ENCODE data around the gene EXO1.
A peak's percentile ranks its signal among the peaks of the same experiment; 100 is the strongest.

Gene EXO1

DNA sequence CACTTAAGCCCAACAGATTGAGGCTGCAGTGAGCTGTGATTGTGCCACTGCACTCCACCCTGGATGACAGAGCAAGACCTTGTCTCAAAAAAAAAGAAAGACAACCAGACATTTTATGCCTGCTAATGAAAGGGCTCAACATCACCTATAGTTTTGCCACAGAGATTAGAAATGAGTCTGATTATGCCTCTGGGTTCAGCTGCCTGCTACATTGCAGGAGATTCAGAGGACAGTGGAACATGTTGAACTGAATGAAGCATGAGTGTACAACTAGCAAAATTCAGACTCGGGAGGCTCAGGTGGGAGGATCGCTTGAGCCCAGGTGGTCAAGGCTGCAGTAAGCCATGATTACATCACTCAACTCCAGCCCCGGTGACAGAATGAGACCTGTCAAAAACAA, 46.0 kb downstream of the EXO1 start:
- TF ChIP-seq, protein P1, sequence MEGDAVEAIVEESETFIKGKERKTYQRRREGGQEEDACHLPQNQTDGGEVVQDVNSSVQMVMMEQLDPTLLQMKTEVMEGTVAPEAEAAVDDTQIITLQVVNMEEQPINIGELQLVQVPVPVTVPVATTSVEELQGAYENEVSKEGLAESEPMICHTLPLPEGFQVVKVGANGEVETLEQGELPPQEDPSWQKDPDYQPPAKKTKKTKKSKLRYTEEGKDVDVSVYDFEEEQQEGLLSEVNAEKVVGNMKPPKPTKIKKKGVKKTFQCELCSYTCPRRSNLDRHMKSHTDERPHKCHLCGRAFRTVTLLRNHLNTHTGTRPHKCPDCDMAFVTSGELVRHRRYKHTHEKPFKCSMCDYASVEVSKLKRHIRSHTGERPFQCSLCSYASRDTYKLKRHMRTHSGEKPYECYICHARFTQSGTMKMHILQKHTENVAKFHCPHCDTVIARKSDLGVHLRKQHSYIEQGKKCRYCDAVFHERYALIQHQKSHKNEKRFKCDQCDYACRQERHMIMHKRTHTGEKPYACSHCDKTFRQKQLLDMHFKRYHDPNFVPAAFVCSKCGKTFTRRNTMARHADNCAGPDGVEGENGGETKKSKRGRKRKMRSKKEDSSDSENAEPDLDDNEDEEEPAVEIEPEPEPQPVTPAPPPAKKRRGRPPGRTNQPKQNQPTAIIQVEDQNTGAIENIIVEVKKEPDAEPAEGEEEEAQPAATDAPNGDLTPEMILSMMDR (conservative IDR thresholded peaks at IDR 0.05), result no peak
- TF ChIP-seq ZFX (IDR thresholded peaks at IDR 0.05), result no peak
- H3K27ac ChIP-seq, result no peak overlapping the region

- TF ChIP-seq ZFX (IDR thresholded peaks at IDR 0.05), result no peak
- H3K27ac ChIP-seq, result no peak overlapping the region
Observed at GRCh38 chr1:241895013-241895412, 47.0 kb downstream of the EXO1 start.

- TF ChIP-seq, protein P1 (conservative IDR thresholded peaks at IDR 0.05), result peak; percentile 68
- TF ChIP-seq ZFX (IDR thresholded peaks at IDR 0.05), result no peak
- H3K27ac ChIP-seq, result no peak overlapping the region
Observed at GRCh38 chr1:241896670-241896962, 48.6 kb downstream of the EXO1 start.

DNA sequence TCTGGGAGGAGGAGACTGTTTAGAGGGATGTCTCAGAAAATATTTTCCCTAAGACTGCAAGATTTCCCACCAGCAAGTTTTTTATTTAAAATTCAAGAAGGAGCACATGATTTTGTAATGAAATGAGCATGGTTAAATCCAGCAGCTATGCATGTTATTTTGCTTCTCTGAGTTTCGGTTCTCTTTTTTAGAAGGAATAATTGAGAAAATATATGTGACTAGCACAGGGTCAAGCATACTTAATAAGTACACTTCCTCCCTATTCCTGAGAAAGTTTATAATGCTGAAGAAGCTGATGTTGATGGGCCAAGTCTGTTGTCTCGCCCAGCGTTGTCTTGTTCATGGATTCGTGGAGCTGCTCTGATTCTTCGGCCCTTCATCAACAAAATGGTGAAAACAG, 51.2 kb downstream of the EXO1 start:
- no peak overlapping the region for H3K27ac ChIP-seq
- TF ChIP-seq, protein P1 (conservative IDR thresholded peaks at IDR 0.05), result no peak
- no peak for TF ChIP-seq ZFX (IDR thresholded peaks at IDR 0.05)

DNA sequence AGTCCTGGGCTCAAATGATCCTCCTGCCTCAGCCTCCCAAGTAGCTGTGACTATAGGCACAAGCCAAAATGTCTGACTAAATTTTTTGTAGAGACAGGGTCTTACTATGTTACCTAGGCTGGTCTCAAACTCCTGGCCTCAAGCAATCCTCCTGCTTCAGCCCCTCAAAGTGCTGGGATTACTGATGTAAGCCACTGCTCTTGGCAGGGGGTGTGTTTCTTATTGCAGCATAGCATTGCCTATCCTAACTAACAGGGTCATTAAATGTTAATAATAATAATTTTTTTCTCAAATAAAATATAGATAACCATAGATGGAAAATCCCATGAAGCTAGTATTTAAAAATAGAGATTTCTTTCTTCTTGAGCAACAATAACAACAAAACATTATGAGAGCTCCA, 52.4 kb downstream of the EXO1 start:
- TF ChIP-seq ZFX (IDR thresholded peaks at IDR 0.05), result no peak
- H3K27ac ChIP-seq, result no peak overlapping the region

- no peak overlapping the region for H3K27ac ChIP-seq
Observed at GRCh38 chr1:241902391-241903065, 54.5 kb downstream of the EXO1 start.

GRCh38 chr1:241916196-241916595, 68.2 kb downstream of the EXO1 start:
- TF ChIP-seq ZFX (IDR thresholded peaks at IDR 0.05), result no peak
- TF ChIP-seq, protein P1 (conservative IDR thresholded peaks at IDR 0.05), result no peak
- no peak overlapping the region for H3K27ac ChIP-seq

More at GRCh38 chr1:241902391-241903065, 54.5 kb downstream of the EXO1 start:
- TF ChIP-seq ZFX (IDR thresholded peaks at IDR 0.05), result no peak
- TF ChIP-seq, protein P1 (conservative IDR thresholded peaks at IDR 0.05), result no peak

DNA sequence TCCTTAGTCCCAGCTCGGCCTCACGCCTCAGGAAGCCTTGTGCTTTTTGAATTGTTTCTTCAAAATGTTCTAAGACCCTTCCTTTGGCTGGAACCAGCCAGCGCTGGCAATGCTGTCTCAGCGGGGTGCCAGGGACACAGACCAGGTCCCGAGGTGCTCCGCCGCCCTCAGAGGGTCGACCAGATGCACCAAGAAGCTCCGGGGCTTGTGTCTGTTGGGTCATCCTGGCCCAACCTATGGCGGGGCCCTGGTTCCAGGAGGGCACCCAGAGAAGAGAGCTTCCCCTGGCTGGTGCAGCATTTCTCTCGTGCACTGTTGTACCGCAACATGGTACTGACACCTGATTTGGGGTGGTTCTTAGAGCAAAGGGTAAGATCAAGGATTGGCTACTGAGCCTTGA, 69.5 kb downstream of the EXO1 start:
- H3K27ac ChIP-seq, result no peak overlapping the region
- no peak for TF ChIP-seq ZFX (IDR thresholded peaks at IDR 0.05)
- TF ChIP-seq, protein P1 (conservative IDR thresholded peaks at IDR 0.05), result no peak
